HCT116 (cell line): ENCODE data around the gene DRICH1. TPM values are rescaled to one million over a fixed set of nuclear protein-coding genes. Genes with fewer than 3 reads are reported as not detected.

ENCODE experiments used
- ATAC-seq: fragments of 200-7000 bp; cut with Tn5 transposase; 2 replicates; pipeline ENCODE4 v1.9.1; 2020; ENCODE audit warnings: mild to moderate bottlenecking, moderate library complexity
- BruUV-seq: library from RNA; stranded (reverse); fragments of 400-500 nt; replicated peaks from 2 replicates; lab custom pipeline; 2021; lab: Mats Ljungman, UMichigan
- CTCF ChIA-PET: fragments of 300-600 bp; sonication (Branson Sonifier 250); formaldehyde crosslinking; loops from one replicate; lab custom pipeline; 2021; ENCODE audit warnings: antibody characterized with exemption; lab: Charles Lee
- POLR2A ChIA-PET: fragments of 300-600, 350-600 bp; sonication (Branson Sonifier 250); formaldehyde crosslinking; loops from one replicate; lab custom pipeline; 2021; ENCODE audit warnings: antibody characterized with exemption; lab: Charles Lee
- RAD21 ChIA-PET, 2 experiments: fragments of 300-600 bp; sonication (Branson Sonifier 250); formaldehyde crosslinking; loops; one replicate each; lab custom pipeline; 2023; ENCODE audit warnings: low total read pairs in 2 of 2; ENCODE audit not compliant: uncharacterized antibody in 2 of 2, unreplicated experiment in 2 of 2, low non-redundant PET in 1 of 2; lab: Charles Lee
- DNase-seq: peaks from one replicate; pipeline ENCODE4 v3.0.0-alpha.2; 2010; ENCODE audit warnings: low read depth, low spot score
- H2AFZ ChIP-seq: fragments of 200-600 bp; shearing (Covaris generic), sonication (generic); 2 replicates; pipeline ENCODE4 v1.6.1; 2017; ENCODE audit warnings: low read depth, mixed run types, mixed read lengths, antibody characterized with exemption, low read length; ENCODE audit not compliant: poor library complexity, severe bottlenecking
- H3K27ac ChIP-seq: 2 replicates; pipeline ENCODE4 v1.5.1; 2012; ENCODE audit warnings: low read depth, low read length
- H3K27me3 ChIP-seq: fragments of 200-600 bp; sonication (generic); 2 replicates; pipeline ENCODE4 v1.6.1; 2016; ENCODE audit warnings: mixed run types, low read length, mixed read lengths; ENCODE audit not compliant: insufficient read depth
- H3K36me3 ChIP-seq, 2 experiments: fragments of 200-500 bp in 1 of 2; fragments of 200-600 bp in 1 of 2; sonication (Bioruptor generic) in 1 of 2; sonication (generic) in 1 of 2; 2 replicates each; pipeline versions ENCODE4 v1.5.1 to v1.6.1; 2014 to 2016; ENCODE audit warnings: low read length in 2 of 2, inconsistent platforms in 1 of 2, mixed read lengths in 1 of 2, mixed run types in 1 of 2; ENCODE audit not compliant: insufficient read depth in 2 of 2, control insufficient read depth in 1 of 2
- H3K4me1 ChIP-seq, 2 experiments: fragments of 200-600 bp in 1 of 2; sonication (generic) in 1 of 2; 2 replicates each; pipeline versions ENCODE4 v1.5.1 to v1.6.1; 2012 to 2017; ENCODE audit warnings: low read length in 2 of 2, inconsistent platforms in 1 of 2, mild to moderate bottlenecking in 1 of 2, mixed read lengths in 1 of 2, mixed run types in 1 of 2, moderate library complexity in 1 of 2; ENCODE audit not compliant: insufficient read depth in 2 of 2, control insufficient read depth in 1 of 2
- H3K4me2 ChIP-seq: fragments of 200-600 bp; sonication (generic); 2 replicates; pipeline ENCODE4 v1.6.1; 2017; ENCODE audit warnings: mixed run types, low read length, mixed read lengths
- H3K4me3 ChIP-seq, 2 experiments: fragments of 200-600 bp in 1 of 2; sonication (generic) in 1 of 2; replicated peaks in 1 of 2; 2 replicates each; pipeline ENCODE4 v1.5.1; 2011 to 2016; ENCODE audit warnings: low read length in 2 of 2, control low read depth in 1 of 2, low read depth in 1 of 2, mild to moderate bottlenecking in 1 of 2, mixed read lengths in 1 of 2, mixed run types in 1 of 2
- H3K79me2 ChIP-seq: fragments of 200-600 bp; sonication (generic); 2 replicates; pipeline ENCODE4 v1.6.1; 2017; ENCODE audit warnings: mild to moderate bottlenecking, mixed run types, low read length, moderate library complexity, mixed read lengths; ENCODE audit not compliant: insufficient read depth
- H3K9ac ChIP-seq: fragments of 200-600 bp; sonication (generic); 2 replicates; pipeline ENCODE4 v1.6.1; 2016; ENCODE audit warnings: low read length, mixed read lengths
- H3K9me2 ChIP-seq: fragments of 200-600 bp; sonication (generic), shearing (Covaris generic); 2 replicates; pipeline ENCODE4 v1.6.1; 2017; ENCODE audit warnings: mixed run types, mild to moderate bottlenecking, moderate library complexity; ENCODE audit not compliant: insufficient read depth
- H3K9me3 ChIP-seq, 2 experiments: fragments of 200-500 bp in 1 of 2; fragments of 200-600 bp in 1 of 2; sonication (Bioruptor generic) in 1 of 2; sonication (generic) in 1 of 2; 2 replicates each; pipeline ENCODE4 v1.6.1; 2014 to 2017; ENCODE audit warnings: low read length in 2 of 2, mixed read lengths in 2 of 2, inconsistent platforms in 1 of 2, low read depth in 1 of 2, mild to moderate bottlenecking in 1 of 2, mixed run types in 1 of 2, moderate library complexity in 1 of 2; ENCODE audit not compliant: control insufficient read depth in 1 of 2, insufficient read depth in 1 of 2
- H4K20me1 ChIP-seq: fragments of 200-600 bp; sonication (generic), shearing (Covaris generic); 2 replicates; pipeline ENCODE4 v1.6.1; 2017; ENCODE audit warnings: mixed run types, mild to moderate bottlenecking, moderate library complexity; ENCODE audit not compliant: insufficient read depth
- CBX3 ChIP-seq: IDR thresholded peaks from 2 replicates; pipeline ENCODE4 v1.6.1; 2012; ENCODE audit warnings: low read depth
- CEBPB ChIP-seq: IDR thresholded peaks from 2 replicates; pipeline ENCODE4 v1.6.1; 2012; ENCODE audit warnings: low read depth
- FOSL1 ChIP-seq: IDR thresholded peaks from 2 replicates; pipeline ENCODE4 v1.6.1; 2012; ENCODE audit warnings: low read depth
- JUND ChIP-seq: IDR thresholded peaks from 2 replicates; pipeline ENCODE4 v1.6.1; 2012
- POLR2AphosphoS5 ChIP-seq: IDR thresholded peaks from 2 replicates; pipeline ENCODE4 v1.6.1; 2011; ENCODE audit warnings: mild to moderate bottlenecking, low read depth, low read length, moderate library complexity
- RAD21 ChIP-seq: IDR thresholded peaks from 2 replicates; pipeline ENCODE4 v1.6.1; 2012; ENCODE audit warnings: low read depth, mild to moderate bottlenecking
- SIN3A ChIP-seq: IDR thresholded peaks from 2 replicates; pipeline ENCODE4 v1.6.1; 2012; ENCODE audit warnings: low read depth
- SP1 ChIP-seq: IDR thresholded peaks from 2 replicates; pipeline ENCODE4 v1.6.1; 2012; ENCODE audit warnings: low read depth
- SRF ChIP-seq: IDR thresholded peaks from 2 replicates; pipeline ENCODE4 v1.6.1; 2012; ENCODE audit warnings: low read depth
- TCF7L2 ChIP-seq: IDR thresholded peaks from 2 replicates; pipeline ENCODE4 v1.7.0; 2011; ENCODE audit warnings: borderline replicate concordance, inconsistent platforms; ENCODE audit not compliant: insufficient read depth, insufficient read length; ENCODE audit errors: extremely low read depth
- YY1 ChIP-seq: IDR thresholded peaks from 2 replicates; pipeline ENCODE4 v1.6.1; 2011; ENCODE audit warnings: low read length, low read depth, moderate library complexity, mild to moderate bottlenecking; ENCODE audit not compliant: insufficient replicate concordance; ENCODE audit errors: extremely low read depth
- ZFX ChIP-seq: fragments of 450-650 bp; IDR thresholded peaks from 2 replicates; pipeline ENCODE4 v1.6.1; 2017
- intact Hi-C: fragments of 100-400 bp; cut with micrococcal nuclease; formaldehyde crosslinking; loops from 2 replicates; pipeline ENCODE4 v1.10.0; 2022
- total RNA-seq: library from RNA; stranded (reverse); gene quantifications from one replicate; pipeline ENCODE4 v1.2.1, GENCODE V29; 2021; ENCODE audit not compliant: unreplicated experiment
- TF ChIP-seq, protein P1 (sequence below): IDR thresholded peaks from 2 replicates; pipeline ENCODE4 v1.6.1; 2011; ENCODE audit warnings: mild to moderate bottlenecking, low read length, moderate library complexity; ENCODE audit not compliant: insufficient replicate concordance; ENCODE audit errors: extremely low read depth
- TF ChIP-seq, protein P2 (sequence below), 3 experiments: fragments of 200-600 bp in 1 of 3; sonication (generic) in 1 of 3; IDR thresholded peaks in 2 of 3; conservative IDR thresholded peaks in 1 of 3; 2 replicates each; pipeline ENCODE4 v1.5.1; 2012 to 2017; ENCODE audit warnings: low read depth in 2 of 3, low read length in 2 of 3, antibody characterized with exemption in 1 of 3, borderline replicate concordance in 1 of 3, control low read depth in 1 of 3, mild to moderate bottlenecking in 1 of 3, mixed read lengths in 1 of 3, mixed run types in 1 of 3, moderate library complexity in 1 of 3; ENCODE audit not compliant: insufficient read depth in 1 of 3
- TF ChIP-seq, protein P3 (sequence below): IDR thresholded peaks from 2 replicates; pipeline ENCODE4 v1.6.1; 2012

Gene DRICH1
- total RNA-seq, 1 experiment from 2014 or later, result 0.44 TPM

DNA sequence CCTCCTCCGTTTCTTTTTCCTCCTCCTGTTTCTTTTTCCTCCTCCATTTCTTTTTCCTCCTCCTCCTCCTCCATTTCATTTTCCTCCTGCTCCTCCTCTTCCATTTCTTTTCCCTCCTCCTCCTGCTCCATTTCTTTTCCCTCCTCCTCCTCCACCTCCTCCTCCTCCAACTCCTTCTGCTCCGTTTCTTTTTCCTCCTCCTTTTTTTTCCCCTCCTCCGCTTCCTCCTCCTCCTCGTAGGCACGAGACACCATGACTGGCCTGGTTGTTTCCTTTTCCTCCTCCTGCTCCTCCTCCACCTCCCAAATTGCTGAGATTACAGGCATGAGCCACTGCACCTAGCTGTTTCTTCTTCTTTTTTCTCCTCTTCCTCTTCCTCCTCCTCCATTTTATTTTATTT, 25.6 kb upstream of the DRICH1 start:
- H3K79me2 ChIP-seq, result no peaks in the 10 kb centered on the region
- no peaks in the 10 kb centered on the region for H3K27me3 ChIP-seq
- H3K9me3 ChIP-seq, result no peaks in the 10 kb centered on the region
- no peak overlapping the region for H3K27ac ChIP-seq
- H3K9me2 ChIP-seq, result no peaks in the 10 kb centered on the region
- ATAC-seq (no peak), DNase-seq (no peak)
- intact Hi-C loops, result no loop called here
- no TSS peak for BruUV-seq
- ChIA-PET POLR2A (no interaction called here), CTCF (no interaction called here), RAD21 (no interaction called here)
- H3K9ac ChIP-seq, result no peak overlapping the region
- H2AFZ ChIP-seq, result no peak overlapping the region
- no peaks in the 10 kb centered on the region for H3K4me1 ChIP-seq
- peaks cover 7 to 9% of the 10 kb centered on the region in 2 experiments; a peak in 2 of 4 replicates for H3K36me3 ChIP-seq
- H3K4me2 ChIP-seq, result no peak overlapping the region
- H3K4me3 ChIP-seq, result no peak overlapping the region
- no peaks in the 10 kb centered on the region for H4K20me1 ChIP-seq
- TF ChIP-seq, protein P1, sequence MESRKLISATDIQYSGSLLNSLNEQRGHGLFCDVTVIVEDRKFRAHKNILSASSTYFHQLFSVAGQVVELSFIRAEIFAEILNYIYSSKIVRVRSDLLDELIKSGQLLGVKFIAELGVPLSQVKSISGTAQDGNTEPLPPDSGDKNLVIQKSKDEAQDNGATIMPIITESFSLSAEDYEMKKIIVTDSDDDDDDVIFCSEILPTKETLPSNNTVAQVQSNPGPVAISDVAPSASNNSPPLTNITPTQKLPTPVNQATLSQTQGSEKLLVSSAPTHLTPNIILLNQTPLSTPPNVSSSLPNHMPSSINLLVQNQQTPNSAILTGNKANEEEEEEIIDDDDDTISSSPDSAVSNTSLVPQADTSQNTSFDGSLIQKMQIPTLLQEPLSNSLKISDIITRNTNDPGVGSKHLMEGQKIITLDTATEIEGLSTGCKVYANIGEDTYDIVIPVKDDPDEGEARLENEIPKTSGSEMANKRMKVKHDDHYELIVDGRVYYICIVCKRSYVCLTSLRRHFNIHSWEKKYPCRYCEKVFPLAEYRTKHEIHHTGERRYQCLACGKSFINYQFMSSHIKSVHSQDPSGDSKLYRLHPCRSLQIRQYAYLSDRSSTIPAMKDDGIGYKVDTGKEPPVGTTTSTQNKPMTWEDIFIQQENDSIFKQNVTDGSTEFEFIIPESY, result no peak
- TF ChIP-seq SRF (no peak), POLR2AphosphoS5 (no peak), CEBPB (no peak), ZFX (no peak), TCF7L2 (no peak), SIN3A (no peak), SP1 (no peak), YY1 (no peak), RAD21 (no peak), JUND (no peak), FOSL1 (no peak), CBX3 (no peak)
- TF ChIP-seq, protein P2, sequence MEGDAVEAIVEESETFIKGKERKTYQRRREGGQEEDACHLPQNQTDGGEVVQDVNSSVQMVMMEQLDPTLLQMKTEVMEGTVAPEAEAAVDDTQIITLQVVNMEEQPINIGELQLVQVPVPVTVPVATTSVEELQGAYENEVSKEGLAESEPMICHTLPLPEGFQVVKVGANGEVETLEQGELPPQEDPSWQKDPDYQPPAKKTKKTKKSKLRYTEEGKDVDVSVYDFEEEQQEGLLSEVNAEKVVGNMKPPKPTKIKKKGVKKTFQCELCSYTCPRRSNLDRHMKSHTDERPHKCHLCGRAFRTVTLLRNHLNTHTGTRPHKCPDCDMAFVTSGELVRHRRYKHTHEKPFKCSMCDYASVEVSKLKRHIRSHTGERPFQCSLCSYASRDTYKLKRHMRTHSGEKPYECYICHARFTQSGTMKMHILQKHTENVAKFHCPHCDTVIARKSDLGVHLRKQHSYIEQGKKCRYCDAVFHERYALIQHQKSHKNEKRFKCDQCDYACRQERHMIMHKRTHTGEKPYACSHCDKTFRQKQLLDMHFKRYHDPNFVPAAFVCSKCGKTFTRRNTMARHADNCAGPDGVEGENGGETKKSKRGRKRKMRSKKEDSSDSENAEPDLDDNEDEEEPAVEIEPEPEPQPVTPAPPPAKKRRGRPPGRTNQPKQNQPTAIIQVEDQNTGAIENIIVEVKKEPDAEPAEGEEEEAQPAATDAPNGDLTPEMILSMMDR (IDR thresholded peaks at IDR 0.05 in 2 of 3, conservative IDR thresholded peaks at IDR 0.05 in 1 of 3; ENCODE audit: borderline replicate concordance in 1 of 3, insufficient read depth in 1 of 3, low read depth in 2 of 3, low read length in 2 of 3), result no peak
- TF ChIP-seq, protein P3, sequence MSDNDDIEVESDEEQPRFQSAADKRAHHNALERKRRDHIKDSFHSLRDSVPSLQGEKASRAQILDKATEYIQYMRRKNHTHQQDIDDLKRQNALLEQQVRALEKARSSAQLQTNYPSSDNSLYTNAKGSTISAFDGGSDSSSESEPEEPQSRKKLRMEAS, result no peak
